T-helper 2 cell treated with Interferon-gamma antibody and Interleukin-4, amounts not matched to agents 5 μg/mL and 100 μg/mL, for 36 hours (primary cell): Measurements from ENCODE around the gene NEMP2.

Experiments used
- DNase-seq: peaks from one replicate; pipeline ENCODE4 v3.0.0; 2021; ENCODE audit warnings: low spot score
- H3K27ac Mint-ChIP-seq: one replicate; pipeline ENCODE4 v1.8.0; 2021; ENCODE audit warnings: mild to moderate bottlenecking, mixed read lengths
- H3K27me3 Mint-ChIP-seq: one replicate; pipeline ENCODE4 v1.8.0; 2021; ENCODE audit warnings: low read depth, mixed read lengths
- H3K36me3 Mint-ChIP-seq: one replicate; pipeline ENCODE4 v1.8.0; 2021; ENCODE audit warnings: low read depth, mixed read lengths
- H3K4me1 Mint-ChIP-seq: one replicate; pipeline ENCODE4 v1.8.0; 2021; ENCODE audit warnings: low read depth, mixed read lengths
- H3K4me3 Mint-ChIP-seq: one replicate; pipeline ENCODE4 v1.8.0; 2022; ENCODE audit warnings: mild to moderate bottlenecking, moderate library complexity, mixed read lengths
- H3K9me3 Mint-ChIP-seq: one replicate; pipeline ENCODE4 v1.8.0; 2021; ENCODE audit warnings: mixed read lengths

Gene NEMP2

DNA sequence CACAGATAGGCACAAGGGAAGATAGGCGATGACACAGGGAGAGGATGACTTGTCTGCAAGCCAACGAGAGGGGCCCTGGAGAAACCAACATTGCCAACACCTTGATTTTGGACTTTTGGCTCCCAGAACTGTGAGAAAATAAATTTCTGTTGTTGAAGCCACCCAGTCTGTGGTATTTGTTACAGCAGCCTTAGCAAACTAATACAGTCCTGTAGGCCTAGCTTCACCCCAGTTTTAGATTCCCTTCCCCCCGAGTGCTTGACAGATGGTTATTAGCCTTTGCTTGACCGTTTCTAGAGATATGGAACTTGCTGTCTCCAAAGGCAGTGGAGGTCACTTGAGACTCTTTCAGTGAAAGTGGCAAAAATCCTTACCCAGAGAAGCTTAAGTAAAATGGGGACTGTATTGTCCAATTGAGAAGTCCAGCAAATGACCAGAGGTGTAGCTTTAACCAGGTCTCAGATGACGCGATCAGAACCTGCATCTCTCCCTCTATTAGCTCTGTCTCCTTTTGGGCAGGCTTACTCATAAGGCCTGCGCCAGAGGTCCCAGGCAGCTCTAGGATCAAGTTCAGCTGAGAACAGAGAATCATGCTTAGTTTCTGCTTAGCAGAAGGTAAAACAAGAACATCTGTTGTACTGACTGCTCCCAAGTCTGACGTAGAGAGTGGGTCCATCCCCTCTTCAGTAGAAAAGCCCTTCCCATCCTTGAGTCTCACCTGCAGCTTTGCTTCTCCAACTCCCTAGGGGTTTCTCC lies 76.0 kb downstream of the NEMP2 start:
- Mint-ChIP-seq H3K27me3 (no peaks in the 10 kb centered on the region), H3K27ac (no peak overlapping the region), H3K4me1 (peaks cover 3% of the 10 kb centered on the region), H3K4me3 (no peak overlapping the region), H3K36me3 (peaks cover 41% of the 10 kb centered on the region), H3K9me3 (no peaks in the 10 kb centered on the region)
- DNase-seq = no peak

DNA sequence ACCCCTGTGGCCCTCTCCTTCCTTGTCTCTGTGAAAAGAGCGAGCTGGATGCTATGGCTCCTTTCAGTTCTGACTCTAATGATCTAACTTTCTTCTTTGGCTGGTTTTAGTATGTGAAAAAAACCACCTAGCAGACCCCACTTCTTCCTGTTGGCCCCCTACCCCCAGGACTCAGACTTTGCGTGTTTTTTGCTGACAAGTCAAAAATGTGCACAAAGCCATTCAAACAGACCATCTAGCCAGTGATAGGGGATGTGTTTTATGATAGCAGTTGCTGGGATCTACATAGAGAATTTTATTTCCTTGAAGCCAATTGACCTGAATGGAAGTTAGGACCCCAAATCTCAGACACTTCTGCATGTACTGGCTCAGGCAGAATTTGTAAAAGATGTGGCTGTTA lies 77.3 kb downstream of the NEMP2 start:
- peaks cover 10% of the 10 kb centered on the region for H3K4me1 Mint-ChIP-seq
- H3K27ac Mint-ChIP-seq = no peak overlapping the region
- H3K36me3 Mint-ChIP-seq = peaks cover 46% of the 10 kb centered on the region
- DNase-seq = no peak
- H3K9me3 Mint-ChIP-seq = no peaks in the 10 kb centered on the region
- H3K27me3 Mint-ChIP-seq = no peaks in the 10 kb centered on the region
- H3K4me3 Mint-ChIP-seq = no peak overlapping the region

DNA sequence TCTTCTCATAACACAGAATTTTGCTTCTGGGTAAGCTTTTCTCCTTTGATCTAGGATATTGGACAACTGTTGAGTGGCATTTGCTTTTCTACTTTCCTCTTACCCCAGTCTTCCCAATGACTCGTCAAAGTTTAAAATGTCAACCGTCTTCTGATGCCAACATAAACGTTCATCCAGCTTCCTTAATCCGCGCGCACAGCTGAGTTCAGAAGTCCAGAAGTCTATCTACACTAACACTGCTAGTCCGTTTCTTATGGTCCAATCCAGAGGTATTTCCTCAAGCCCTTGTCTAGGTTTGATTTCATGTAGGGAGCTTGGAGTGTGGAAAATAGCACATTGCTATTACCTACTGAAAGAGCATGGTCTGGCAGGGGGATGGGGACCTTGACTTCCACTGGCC lies 77.7 kb downstream of the NEMP2 start:
- no peak for DNase-seq
- H3K4me3 Mint-ChIP-seq = no peak overlapping the region
- H3K36me3 Mint-ChIP-seq = peaks cover 46% of the 10 kb centered on the region
- no peak overlapping the region for H3K27ac Mint-ChIP-seq
- H3K9me3 Mint-ChIP-seq = no peaks in the 10 kb centered on the region
- H3K27me3 Mint-ChIP-seq = no peaks in the 10 kb centered on the region
- peaks cover 11% of the 10 kb centered on the region for H3K4me1 Mint-ChIP-seq

DNA sequence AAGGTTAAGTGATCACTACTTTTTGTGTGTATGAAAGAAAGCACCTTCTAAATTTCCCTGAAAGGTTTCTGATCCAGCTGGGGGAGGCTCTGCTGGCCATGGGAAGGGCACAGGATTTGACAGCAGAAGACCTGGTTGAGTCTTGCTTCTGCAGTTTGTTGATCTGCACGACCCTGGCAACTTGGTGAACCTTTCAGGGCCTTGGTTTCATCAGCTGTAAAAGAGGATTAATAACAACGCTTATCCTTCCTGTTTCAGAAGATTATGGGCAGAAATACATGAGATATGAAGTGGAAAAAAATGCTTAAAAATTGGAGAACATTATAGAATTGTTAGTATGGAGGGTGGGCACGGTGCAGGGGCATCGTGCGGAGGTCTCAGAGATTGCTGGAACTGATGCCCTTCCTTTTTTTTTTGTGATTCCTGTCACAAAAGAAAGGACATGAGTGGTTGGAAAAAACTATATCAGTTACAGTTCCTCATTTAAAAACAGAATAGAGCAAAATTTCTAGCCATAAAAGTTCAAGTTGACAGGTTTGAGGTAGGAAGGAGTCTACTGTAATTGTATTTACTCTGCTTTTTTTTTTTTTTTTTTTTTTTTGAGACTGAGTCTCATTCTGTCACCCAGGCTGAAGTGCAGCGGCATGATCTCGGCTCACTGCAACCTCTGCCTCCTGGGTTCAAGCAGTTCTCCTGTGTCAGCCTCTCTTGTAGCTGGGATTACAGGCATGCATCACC lies 79.0 kb downstream of the NEMP2 start:
- Mint-ChIP-seq H3K4me1 (peaks cover 17% of the 10 kb centered on the region), H3K27ac (no peak overlapping the region), H3K9me3 (no peaks in the 10 kb centered on the region), H3K36me3 (peaks cover 46% of the 10 kb centered on the region), H3K27me3 (no peaks in the 10 kb centered on the region), H3K4me3 (no peak overlapping the region)
- DNase-seq = no peak

DNA sequence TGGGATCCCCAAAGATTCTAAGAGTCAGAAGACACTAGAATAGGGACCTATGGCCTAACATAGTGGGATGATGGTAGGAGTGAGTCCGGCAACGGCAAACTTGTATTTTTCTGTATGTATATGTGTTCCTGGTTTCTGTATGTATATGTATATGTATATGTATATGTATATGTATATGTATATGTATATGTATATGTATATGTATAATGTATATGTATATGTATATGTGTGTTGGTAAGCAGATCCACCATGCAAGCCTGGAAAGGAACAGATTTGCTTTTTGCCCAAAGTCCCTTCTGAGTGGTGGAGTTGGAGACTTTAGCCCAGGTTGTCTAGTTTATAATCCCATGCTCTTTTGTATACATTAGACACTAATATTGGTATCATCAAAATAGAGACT lies 79.7 kb downstream of the NEMP2 start:
- Mint-ChIP-seq H3K4me3 (no peak overlapping the region), H3K36me3 (peaks cover 44% of the 10 kb centered on the region), H3K27ac (no peak overlapping the region), H3K4me1 (peaks cover 15% of the 10 kb centered on the region), H3K27me3 (no peaks in the 10 kb centered on the region), H3K9me3 (no peaks in the 10 kb centered on the region)
- no peak for DNase-seq
